Esophagus squamous epithelium (tissue), 5 donors: ENCODE data around the gene DNAH8. TPM values are rescaled to one million over a fixed set of nuclear protein-coding genes. Genes with fewer than 3 reads are reported as not detected.

Experiments
- DNase-seq: peaks from one replicate; lab custom pipeline; 2025; lab: John Stamatoyannopoulos, UW
- H3K27ac ChIP-seq, 4 donors: fragments of 200-600 bp; sonication (generic); one replicate each; pipeline ENCODE4 v1.5.1; 2016 to 2019; ENCODE audit warnings: mild to moderate bottlenecking in 1 of 4
- H3K27me3 ChIP-seq, 4 donors: fragments of 200-600 bp; sonication (generic); 1 replicate in 3 of 4; 2 replicates in 1 of 4; pipeline versions ENCODE4 v1.5.1 to v1.6.0; 2017 to 2021; ENCODE audit warnings: antibody characterized with exemption in 1 of 4
- H3K36me3 ChIP-seq, 3 donors: fragments of 200-600 bp; sonication (generic); one replicate each; pipeline ENCODE4 v1.5.1; 2016 to 2019
- H3K4me1 ChIP-seq, 3 donors: fragments of 200-600 bp; sonication (generic); one replicate each; pipeline ENCODE4 v1.5.1; 2017 to 2019
- H3K4me3 ChIP-seq, 4 donors: fragments of 200-600 bp; sonication (generic); 1 replicate in 3 of 4; 2 replicates in 1 of 4; pipeline ENCODE4 v1.5.1; 2016 to 2019; ENCODE audit warnings: mild to moderate bottlenecking in 2 of 4, moderate library complexity in 1 of 4
- H3K9me3 ChIP-seq, 3 donors: fragments of 200-600 bp; sonication (generic); one replicate each; pipeline ENCODE4 v1.5.1; 2016 to 2019
- POLR2A ChIP-seq, 4 donors: fragments of 450-650 bp; IDR thresholded peaks; one replicate each; pipeline ENCODE4 v1.6.1; 2017; ENCODE audit warnings: antibody characterized with exemption in 4 of 4, mild to moderate bottlenecking in 4 of 4, moderate library complexity in 3 of 4
- WGBS, 2 donors: methylation state at CpG; one replicate each; pipeline ENCODE4 v1.1.5; 2018; 5-methylcytosine and 5-hydroxymethylcytosine counted together
- intact Hi-C: fragments of 100-400 bp; cut with DNase I; formaldehyde crosslinking; loops from one replicate; pipeline ENCODE4 v1.15.0; 2022
- total RNA-seq, 4 donors: library from RNA; depleted of rRNA; stranded (reverse); fragments of >200 nt; gene quantifications; one replicate each; pipeline ENCODE4 v1.1.0, GENCODE V29; 2016
- TF ChIP-seq, protein P1 (sequence below), 6 experiments: fragments of 450-650 bp in 4 of 6; fragments of 200-600 bp in 2 of 6; sonication (generic) in 2 of 6; IDR thresholded peaks; one replicate each; pipeline ENCODE4 v1.5.1; 2016 to 2019; ENCODE audit warnings: antibody characterized with exemption in 6 of 6, mild to moderate bottlenecking in 4 of 6, moderate library complexity in 4 of 6
- donor health status: DM: yes; HTN: yes; CAD: no.

The DNAH8 gene
- total RNA-seq, 4 donors from 2014 or later = under 0.01 to 0.03 TPM; not detected in 2

DNA sequence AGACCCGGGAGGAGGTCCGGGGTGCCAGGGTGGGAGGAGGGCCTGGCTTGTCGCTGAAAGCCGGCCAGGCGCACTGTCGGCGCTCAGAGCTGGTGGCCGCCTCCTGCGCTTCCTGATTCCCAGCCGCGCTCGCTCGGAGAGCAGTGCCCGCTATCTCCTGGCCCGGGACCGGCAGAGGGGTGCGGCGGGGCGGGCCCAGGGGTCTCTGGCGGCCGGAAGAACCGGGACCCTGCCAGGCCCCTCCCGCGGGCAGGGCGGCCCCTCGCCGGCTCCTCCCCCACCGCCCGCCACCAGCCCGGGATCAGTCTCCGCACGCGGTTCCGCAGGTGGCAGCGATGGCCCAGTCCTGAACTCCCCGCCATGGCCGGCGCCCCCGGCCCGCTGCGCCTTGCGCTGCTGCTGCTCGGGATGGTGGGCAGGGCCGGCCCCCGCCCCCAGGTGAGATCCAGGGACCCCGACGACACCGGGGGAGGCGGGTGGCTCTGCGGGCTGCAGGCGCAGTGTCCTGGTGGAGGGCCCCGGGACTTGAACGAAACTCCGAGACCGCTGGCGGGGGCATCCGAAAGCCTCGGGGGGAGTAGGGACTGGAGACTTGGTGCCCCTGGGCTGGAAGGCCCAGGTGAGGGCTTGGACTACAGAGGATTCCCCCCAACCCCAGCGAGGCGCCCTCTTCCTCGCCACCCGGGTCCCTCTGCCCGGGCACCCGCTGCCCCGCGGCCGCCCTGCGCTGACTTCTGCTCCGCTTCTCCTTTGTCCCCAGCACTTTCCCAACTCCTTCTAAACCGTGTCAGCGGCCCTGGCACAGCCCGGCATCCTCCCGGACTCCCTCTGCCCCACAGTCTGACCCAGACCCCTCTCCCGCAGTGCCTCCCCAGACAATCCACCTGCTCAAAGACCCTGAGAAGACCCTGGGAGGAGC, 333.6 kb downstream of the DNAH8 start, which contains the start of gene GLP1R:
Gene GLP1R (plus strand): TSS at position 301 of the 919 bp plus-strand sequence. CDS start 60 bp downstream, at position 361.
- TF ChIP-seq POLR2A (IDR thresholded peaks at IDR 0.05) = no peak
- TF ChIP-seq, protein P1, sequence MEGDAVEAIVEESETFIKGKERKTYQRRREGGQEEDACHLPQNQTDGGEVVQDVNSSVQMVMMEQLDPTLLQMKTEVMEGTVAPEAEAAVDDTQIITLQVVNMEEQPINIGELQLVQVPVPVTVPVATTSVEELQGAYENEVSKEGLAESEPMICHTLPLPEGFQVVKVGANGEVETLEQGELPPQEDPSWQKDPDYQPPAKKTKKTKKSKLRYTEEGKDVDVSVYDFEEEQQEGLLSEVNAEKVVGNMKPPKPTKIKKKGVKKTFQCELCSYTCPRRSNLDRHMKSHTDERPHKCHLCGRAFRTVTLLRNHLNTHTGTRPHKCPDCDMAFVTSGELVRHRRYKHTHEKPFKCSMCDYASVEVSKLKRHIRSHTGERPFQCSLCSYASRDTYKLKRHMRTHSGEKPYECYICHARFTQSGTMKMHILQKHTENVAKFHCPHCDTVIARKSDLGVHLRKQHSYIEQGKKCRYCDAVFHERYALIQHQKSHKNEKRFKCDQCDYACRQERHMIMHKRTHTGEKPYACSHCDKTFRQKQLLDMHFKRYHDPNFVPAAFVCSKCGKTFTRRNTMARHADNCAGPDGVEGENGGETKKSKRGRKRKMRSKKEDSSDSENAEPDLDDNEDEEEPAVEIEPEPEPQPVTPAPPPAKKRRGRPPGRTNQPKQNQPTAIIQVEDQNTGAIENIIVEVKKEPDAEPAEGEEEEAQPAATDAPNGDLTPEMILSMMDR (IDR thresholded peaks at IDR 0.05) = no peak
- intact Hi-C loops = no loop called here
- Histone ChIP-seq H3K27ac (no peak within 1 kb of the TSS), H3K4me3 (peak within 1 kb of the TSS in 3 of 4 donors; percentile 21 to 59 (median 40)), H3K27me3 (peaks cover 9 to 70% (median 11%) of the 10 kb centered on the region in 4 donors), H3K36me3 (no peaks in the 10 kb centered on the region), H3K4me1 (peaks cover 5 to 12% (median 9%) of the 10 kb centered on the region in 3 donors), H3K9me3 (no peaks in the 10 kb centered on the region)
- DNase-seq = no peak
- WGBS, 2 donors = 12 to 17% methylated on average over 16 of the region's 74 CpGs

DNA sequence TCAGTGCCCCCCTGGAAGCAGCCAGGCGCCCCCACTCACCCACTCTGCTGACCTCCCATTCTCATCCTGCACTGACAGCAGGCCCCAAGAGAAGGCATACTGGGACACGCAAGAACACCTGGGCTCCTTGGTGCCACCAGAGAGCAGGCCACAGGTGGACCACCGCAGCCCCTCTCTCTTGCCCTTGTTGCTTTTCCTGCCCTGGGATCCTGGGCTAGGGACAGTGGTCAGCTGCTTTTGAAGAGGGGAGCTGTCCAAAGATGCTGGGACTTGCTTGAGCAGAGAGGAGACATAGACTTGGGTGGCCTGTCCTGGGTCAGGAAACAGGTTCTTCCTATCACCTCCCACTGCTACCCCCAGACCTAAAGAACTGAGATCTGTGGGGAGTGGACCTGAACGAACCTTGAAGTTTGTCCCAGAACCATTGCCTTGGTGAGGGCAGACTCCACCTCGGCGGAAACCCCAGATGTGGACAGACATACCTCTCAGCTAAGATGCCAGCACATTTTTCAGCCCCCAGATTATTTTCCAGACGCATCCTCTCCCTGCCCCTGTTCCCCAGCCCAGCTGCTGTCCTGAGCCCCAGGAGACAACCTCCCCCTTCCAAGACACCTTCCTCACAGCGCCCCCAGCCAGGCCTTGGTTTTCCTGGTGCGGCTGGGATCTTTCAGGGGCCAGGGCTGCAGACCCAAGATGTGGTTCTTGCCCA, 334.6 kb downstream of the DNAH8 start:
- Histone ChIP-seq H3K4me3 (no peak overlapping the region), H3K4me1 (peaks cover 5 to 12% (median 9%) of the 10 kb centered on the region in 3 donors), H3K27ac (no peak overlapping the region), H3K9me3 (no peaks in the 10 kb centered on the region), H3K27me3 (peaks cover 9 to 71% (median 11%) of the 10 kb centered on the region in 4 donors), H3K36me3 (no peaks in the 10 kb centered on the region)
- 57 to 87% methylated on average over 1 to 6 of the region's 9 CpGs for WGBS, 2 donors
- no peak for DNase-seq
- intact Hi-C loops = no loop called here
- TF ChIP-seq, protein P1 (IDR thresholded peaks at IDR 0.05) = no peak
- TF ChIP-seq POLR2A (IDR thresholded peaks at IDR 0.05) = no peak

DNA sequence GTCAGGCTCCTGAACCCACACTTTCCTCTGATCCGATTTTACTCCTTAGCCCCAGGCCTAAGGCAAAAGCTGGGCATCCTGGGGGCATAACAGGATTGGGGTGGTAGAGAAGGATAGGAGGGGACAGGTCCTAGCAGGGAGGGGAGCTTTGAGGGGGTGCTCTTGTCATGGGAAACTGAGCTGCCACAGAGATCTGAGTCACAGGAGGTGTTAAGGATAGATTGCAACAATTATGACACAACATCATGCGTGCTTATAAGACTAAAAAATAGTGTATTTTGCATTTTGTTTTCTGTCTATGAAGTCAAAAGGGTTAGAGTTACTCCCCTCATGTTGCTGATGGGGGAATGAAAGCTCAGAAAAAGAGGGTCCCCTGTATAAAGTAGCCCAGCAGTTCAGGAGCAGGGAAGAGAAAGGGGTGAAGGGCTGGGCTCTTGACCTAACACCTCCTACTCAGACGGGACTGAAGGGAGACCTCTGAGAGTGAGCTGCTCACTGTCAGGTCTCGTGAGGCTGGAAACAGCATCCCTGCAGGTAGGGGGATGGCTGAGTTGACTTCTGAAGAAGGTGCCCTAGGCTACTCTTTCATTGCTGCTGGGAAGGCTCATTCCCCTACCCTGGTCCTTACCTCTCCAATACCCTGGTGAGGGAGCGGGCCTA, 335.5 kb downstream of the DNAH8 start:
- Histone ChIP-seq H3K36me3 (no peaks in the 10 kb centered on the region), H3K4me1 (peaks cover 5 to 12% (median 9%) of the 10 kb centered on the region in 3 donors), H3K27me3 (peaks cover 9 to 74% (median 11%) of the 10 kb centered on the region in 4 donors), H3K9me3 (no peaks in the 10 kb centered on the region), H3K27ac (no peak overlapping the region), H3K4me3 (no peak overlapping the region)
- TF ChIP-seq POLR2A (IDR thresholded peaks at IDR 0.05) = no peak
- TF ChIP-seq, protein P1 (IDR thresholded peaks at IDR 0.05) = no peak
- DNase-seq = no peak
- WGBS, 2 donors = 65 to 76% methylated on average over 5 of the region's 5 CpGs
- intact Hi-C loops = no loop called here

DNA sequence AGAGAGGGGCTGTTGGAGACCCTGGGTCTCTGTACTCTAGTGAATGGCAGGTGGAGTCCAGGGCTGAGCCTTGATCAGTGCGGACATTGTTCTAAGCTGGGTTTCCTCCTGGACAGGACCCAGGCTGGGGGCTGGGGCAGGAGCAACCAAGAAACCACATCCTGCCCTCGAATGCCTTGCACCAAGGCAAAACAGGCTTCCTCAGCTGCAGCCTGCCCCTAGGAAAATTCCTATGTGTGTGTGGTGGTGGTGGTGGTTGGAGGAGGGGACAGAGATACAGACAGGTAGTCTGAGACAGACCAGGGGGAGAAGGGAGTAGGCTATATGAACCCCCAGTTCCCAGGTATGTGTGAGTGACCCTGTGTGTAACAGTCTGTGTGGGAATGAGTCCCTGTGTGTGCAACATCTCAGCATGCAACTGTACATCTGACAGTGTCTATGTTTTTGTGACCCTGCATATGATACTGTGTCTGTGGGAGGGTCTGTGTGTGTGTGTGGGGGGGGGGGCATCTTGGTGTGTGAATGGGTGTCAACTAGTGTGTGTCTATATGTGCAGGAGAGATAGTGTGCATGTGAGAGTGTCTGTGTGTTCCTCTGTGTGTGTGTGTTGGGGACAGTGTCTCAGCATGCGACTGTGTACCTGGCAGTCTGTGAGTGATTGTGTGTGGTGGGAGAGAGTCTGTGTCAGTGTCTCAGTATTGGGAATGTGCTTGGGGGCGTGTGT, 336.4 kb downstream of the DNAH8 start:
- 49 to 74% methylated on average over 2 to 3 of the region's 4 CpGs for WGBS, 2 donors
- no peak for TF ChIP-seq POLR2A (IDR thresholded peaks at IDR 0.05)
- TF ChIP-seq, protein P1 (IDR thresholded peaks at IDR 0.05) = no peak
- Histone ChIP-seq H3K27ac (no peak overlapping the region), H3K4me1 (peaks cover 5 to 12% (median 9%) of the 10 kb centered on the region in 3 donors), H3K9me3 (no peaks in the 10 kb centered on the region), H3K4me3 (no peak overlapping the region), H3K27me3 (peaks cover 9 to 70% (median 11%) of the 10 kb centered on the region in 4 donors), H3K36me3 (no peaks in the 10 kb centered on the region)
- intact Hi-C loops = no loop called here
- no peak for DNase-seq
